Esophagus (tissue), 2 donors: ENCODE measurements around the gene TMED8. TPM values are rescaled to one million over a fixed set of nuclear protein-coding genes. Genes with fewer than 3 reads are reported as not detected.
"Not testable (repeated sequence)": the region's sequence is repeated elsewhere in the genome, so short reads cannot be mapped to it uniquely, and the experiment has no call there.

Experiments used
- H3K27ac ChIP-seq, 2 donors: one replicate each; pipeline ENCODE4 v1.5.1; 2013; ENCODE audit warnings: low read depth in 2 of 2, mild to moderate bottlenecking in 2 of 2, inconsistent platforms in 1 of 2, low read length in 1 of 2, moderate library complexity in 1 of 2
- H3K27me3 ChIP-seq, 2 donors: one replicate each; pipeline ENCODE4 v1.6.1; 2013; ENCODE audit warnings: low read length in 2 of 2, control low read depth in 1 of 2, mild to moderate bottlenecking in 1 of 2; ENCODE audit not compliant: insufficient read depth in 2 of 2, control insufficient read depth in 1 of 2
- H3K36me3 ChIP-seq, 2 donors: one replicate each; pipeline ENCODE4 v1.6.1; 2013; ENCODE audit warnings: low read length in 1 of 2; ENCODE audit not compliant: control insufficient read depth in 2 of 2, insufficient read depth in 2 of 2
- H3K4me1 ChIP-seq, 2 donors: one replicate each; pipeline ENCODE4 v1.6.1; 2013; ENCODE audit warnings: low read length in 1 of 2; ENCODE audit not compliant: control insufficient read depth in 2 of 2, insufficient read depth in 2 of 2
- H3K4me3 ChIP-seq, 2 donors: one replicate each; pipeline ENCODE4 v1.5.1; 2013; ENCODE audit warnings: low read length in 2 of 2, mild to moderate bottlenecking in 2 of 2, low read depth in 1 of 2, moderate library complexity in 1 of 2
- H3K9me3 ChIP-seq, 2 donors: one replicate each; pipeline ENCODE4 v1.6.1; 2013; ENCODE audit warnings: mild to moderate bottlenecking in 2 of 2, low read depth in 1 of 2, low read length in 1 of 2, moderate library complexity in 1 of 2; ENCODE audit not compliant: control insufficient read depth in 2 of 2, insufficient read depth in 1 of 2
- WGBS, 2 donors: extraction: QIAGEN DNeasy Blood & Tissue Kit; methylation state at CpG; one replicate each; pipeline ENCODE4 v1.1.7; 2013; 5-methylcytosine and 5-hydroxymethylcytosine counted together
- polyA plus RNA-seq, 2 donors: library from polyadenylated mRNA; stranded (reverse); fragments of 200-250 nt; gene quantifications; one replicate each; pipeline ENCODE4 v1.2.3, GENCODE V29; 2013
- donor health status: healthy with polysubstance abuse.
- donor health status: Bipolar disorder and iron deficiency.

The TMED8 gene, protein sequence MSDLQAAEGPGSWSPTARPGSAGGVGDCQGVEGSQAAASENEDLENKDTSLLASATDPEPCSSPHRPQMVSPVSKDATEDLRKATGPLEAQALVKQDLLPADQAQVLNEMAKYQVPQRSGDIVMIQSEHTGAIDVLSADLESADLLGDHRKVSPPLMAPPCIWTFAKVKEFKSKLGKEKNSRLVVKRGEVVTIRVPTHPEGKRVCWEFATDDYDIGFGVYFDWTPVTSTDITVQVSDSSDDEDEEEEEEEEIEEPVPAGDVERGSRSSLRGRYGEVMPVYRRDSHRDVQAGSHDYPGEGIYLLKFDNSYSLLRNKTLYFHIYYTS
- polyA plus RNA-seq, result 1 to 10 TPM; 1.5 to 2.0 TPM

GRCh38 chr14:77376771-77377501, at the start of gene TMED8, which contains the start of gene SAMD15:
TSS of gene TMED8 (minus strand) at chr14:77377094. CDS start at chr14:77377053, 41 bp downstream.
TSS of gene SAMD15 (plus strand) at chr14:77377379. CDS start at chr14:77377419, 40 bp downstream.
- Histone ChIP-seq H3K27me3 (no peaks in the 10 kb centered on the region), H3K36me3 (no peaks in the 10 kb centered on the region), H3K27ac (peak within 1 kb of the TSS; percentile 82 to 86), H3K4me3 (peak within 1 kb of the TSS; percentile 83 to 90), H3K4me1 (peaks cover 2 to 3% of the 10 kb centered on the region in 2 donors), H3K9me3 (no peaks in the 10 kb centered on the region)
- 0% methylated on average over 52 to 69 of the region's 69 CpGs for WGBS, 2 donors

- no peak overlapping the region for H3K27ac ChIP-seq
- H3K4me1 ChIP-seq, result no peaks in the 10 kb centered on the region
- 93 to 97% methylated on average over 3 of the region's 3 CpGs for WGBS, 2 donors
- no peak overlapping the region for H3K4me3 ChIP-seq
- H3K36me3 ChIP-seq, result peaks cover 28 to 39% of the 10 kb centered on the region in 2 donors
- H3K27me3 ChIP-seq, result no peaks in the 10 kb centered on the region
- H3K9me3 ChIP-seq, result no peaks in the 10 kb centered on the region
Measured at GRCh38 chr14:77426396-77426795, 49.5 kb upstream of the TMED8 start.

- Histone ChIP-seq H3K27me3 (no peaks in the 10 kb centered on the region), H3K4me3 (no peak overlapping the region), H3K36me3 (peaks cover 28 to 39% of the 10 kb centered on the region in 2 donors), H3K9me3 (no peaks in the 10 kb centered on the region), H3K27ac (no peak overlapping the region), H3K4me1 (no peaks in the 10 kb centered on the region)
- 90 to 94% methylated on average over 3 of the region's 3 CpGs for WGBS, 2 donors
Measured at GRCh38 chr14:77424862-77425261, 48.0 kb upstream of the TMED8 start.

DNA sequence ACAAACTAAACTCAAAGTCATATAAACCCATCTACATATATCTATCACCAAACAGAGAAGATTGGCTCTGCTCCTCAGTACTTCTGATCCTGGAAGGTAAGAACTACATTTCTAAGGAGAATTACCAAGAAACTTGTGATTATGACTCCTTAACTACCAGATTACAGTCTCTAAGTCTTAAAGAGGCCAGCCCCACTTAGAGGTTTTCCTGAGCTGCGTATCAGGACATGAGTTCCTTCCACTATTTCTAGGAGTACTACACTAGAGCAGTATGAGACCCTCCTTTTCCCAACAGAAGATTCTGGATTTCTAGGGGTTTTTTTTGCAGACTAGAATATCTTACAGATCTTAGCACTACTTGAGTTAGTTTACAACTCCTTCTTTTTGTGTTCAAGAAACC, 46.5 kb upstream of the TMED8 start, which contains the start of gene NOXRED1:
NOXRED1 (minus strand) TSS at position 101 of the 400 bp plus-strand sequence. CDS start 634 bp downstream, outside the sequence.
- Histone ChIP-seq H3K27ac (no peak within 1 kb of the TSS), H3K36me3 (peaks cover 24 to 32% of the 10 kb centered on the region in 2 donors), H3K9me3 (no peaks in the 10 kb centered on the region), H3K4me1 (no peaks in the 10 kb centered on the region), H3K4me3 (no peak within 1 kb of the TSS), H3K27me3 (no peaks in the 10 kb centered on the region)
- WGBS, 2 donors, result 98 to 100% methylated on average over 1 of the region's 1 CpG

GRCh38 chr14:77421201-77421600, 44.3 kb upstream of the TMED8 start:
- 54 to 97% methylated on average over 2 of the region's 2 CpGs for WGBS, 2 donors
- Histone ChIP-seq H3K36me3 (peaks cover 12% of the 10 kb centered on the region in 2 donors), H3K9me3 (no peaks in the 10 kb centered on the region), H3K4me1 (no peaks in the 10 kb centered on the region), H3K27me3 (no peaks in the 10 kb centered on the region), H3K4me3 (no peak overlapping the region), H3K27ac (no peak overlapping the region)

DNA sequence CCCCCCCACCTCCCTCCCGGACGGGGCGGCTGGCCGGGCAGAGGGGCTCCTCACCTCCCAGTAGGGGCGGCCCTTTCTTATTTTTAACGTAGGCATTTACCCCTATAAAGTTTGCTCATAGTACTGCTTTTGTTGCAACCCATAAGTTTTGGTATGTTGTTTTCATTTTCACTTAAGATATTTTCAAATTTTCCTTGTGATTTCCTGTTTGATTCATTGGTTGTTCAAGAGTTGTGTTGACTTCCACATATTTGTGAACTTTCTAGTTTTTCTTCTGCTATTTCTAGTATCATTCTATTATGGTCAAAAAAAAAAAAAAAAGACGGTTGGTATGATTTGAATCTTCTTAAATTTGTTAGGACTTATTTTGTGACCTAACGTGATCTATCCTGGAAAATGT, 39.9 kb upstream of the TMED8 start:
- no peak overlapping the region for H3K4me3 ChIP-seq
- H3K36me3 ChIP-seq, result no peaks in the 10 kb centered on the region
- H3K27me3 ChIP-seq, result no peaks in the 10 kb centered on the region
- no peaks in the 10 kb centered on the region for H3K4me1 ChIP-seq
- no peaks in the 10 kb centered on the region for H3K9me3 ChIP-seq
- H3K27ac ChIP-seq, result no peak overlapping the region
- WGBS, 2 donors, result 93 to 94% methylated on average over 7 to 8 of the region's 8 CpGs

DNA sequence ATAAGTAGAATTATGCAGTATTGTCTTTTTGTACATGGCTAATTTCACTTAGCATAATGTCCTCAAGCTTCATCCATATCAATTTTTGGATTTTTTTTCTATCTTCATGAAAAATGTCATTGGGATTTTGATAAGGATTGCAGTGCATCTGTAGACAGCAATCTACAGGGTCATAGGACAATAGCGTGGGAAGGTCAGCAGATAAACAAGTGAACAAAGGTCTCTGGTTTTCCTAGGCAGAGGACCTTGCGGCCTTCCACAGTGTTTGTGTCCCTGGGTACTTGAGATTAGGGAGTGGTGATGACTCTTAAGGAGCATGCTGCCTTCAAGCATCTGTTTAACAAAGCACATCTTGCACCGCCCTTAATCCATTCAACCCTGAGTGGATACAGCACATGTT, 39.2 kb upstream of the TMED8 start:
- H3K36me3 ChIP-seq, H3K9me3 ChIP-seq, H3K27ac ChIP-seq, H3K4me1 ChIP-seq, H3K4me3 ChIP-seq, H3K27me3 ChIP-seq: not testable (repeated sequence)
- 88 to 90% methylated on average over 2 of the region's 3 CpGs for WGBS, 2 donors

GRCh38 chr14:77415403-77416030, 38.6 kb upstream of the TMED8 start:
- H3K27me3 ChIP-seq, H3K9me3 ChIP-seq, H3K36me3 ChIP-seq, H3K4me1 ChIP-seq, H3K4me3 ChIP-seq, H3K27ac ChIP-seq: not testable (repeated sequence)
- WGBS, 2 donors, result 94 to 98% methylated on average over 10 of the region's 10 CpGs

GRCh38 chr14:77409131-77409533, 32.2 kb upstream of the TMED8 start:
- Histone ChIP-seq H3K9me3 (no peaks in the 10 kb centered on the region), H3K4me1 (no peaks in the 10 kb centered on the region), H3K4me3 (no peak overlapping the region), H3K27me3 (no peaks in the 10 kb centered on the region), H3K36me3 (no peaks in the 10 kb centered on the region), H3K27ac (no peak overlapping the region)
- WGBS, 2 donors, result 48 to 62% methylated on average over 3 of the region's 3 CpGs
